ENCODE measurements around the gene TDRD10.

The TDRD10 gene

DNA sequence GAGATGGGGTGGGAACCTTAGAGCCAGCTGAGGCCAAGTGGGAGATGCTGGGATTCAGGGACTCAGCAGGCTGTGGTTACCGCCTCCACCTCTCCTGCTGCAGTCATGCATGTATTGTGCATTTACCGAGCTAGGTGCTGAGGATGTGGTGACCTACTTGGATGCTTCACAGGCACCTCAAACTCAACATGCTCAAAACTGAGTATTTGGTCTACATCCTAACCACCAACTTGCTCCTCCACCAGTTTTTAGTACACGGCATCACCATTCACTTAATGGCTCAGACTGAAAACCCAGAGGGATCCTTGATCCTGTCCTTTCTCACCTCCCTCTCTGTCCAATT lies 71.1 kb downstream of the TDRD10 start:
- TF ChIP-seq, protein P1, sequence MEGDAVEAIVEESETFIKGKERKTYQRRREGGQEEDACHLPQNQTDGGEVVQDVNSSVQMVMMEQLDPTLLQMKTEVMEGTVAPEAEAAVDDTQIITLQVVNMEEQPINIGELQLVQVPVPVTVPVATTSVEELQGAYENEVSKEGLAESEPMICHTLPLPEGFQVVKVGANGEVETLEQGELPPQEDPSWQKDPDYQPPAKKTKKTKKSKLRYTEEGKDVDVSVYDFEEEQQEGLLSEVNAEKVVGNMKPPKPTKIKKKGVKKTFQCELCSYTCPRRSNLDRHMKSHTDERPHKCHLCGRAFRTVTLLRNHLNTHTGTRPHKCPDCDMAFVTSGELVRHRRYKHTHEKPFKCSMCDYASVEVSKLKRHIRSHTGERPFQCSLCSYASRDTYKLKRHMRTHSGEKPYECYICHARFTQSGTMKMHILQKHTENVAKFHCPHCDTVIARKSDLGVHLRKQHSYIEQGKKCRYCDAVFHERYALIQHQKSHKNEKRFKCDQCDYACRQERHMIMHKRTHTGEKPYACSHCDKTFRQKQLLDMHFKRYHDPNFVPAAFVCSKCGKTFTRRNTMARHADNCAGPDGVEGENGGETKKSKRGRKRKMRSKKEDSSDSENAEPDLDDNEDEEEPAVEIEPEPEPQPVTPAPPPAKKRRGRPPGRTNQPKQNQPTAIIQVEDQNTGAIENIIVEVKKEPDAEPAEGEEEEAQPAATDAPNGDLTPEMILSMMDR (IDR thresholded peaks at IDR 0.05; ENCODE audit: low read depth, low read length): no peak
- H3K4me1 ChIP-seq: peaks cover 6% of the 10 kb centered on the region
- no peaks in the 10 kb centered on the region for H3K27me3 ChIP-seq
- DNase-seq: no peak
- H3K9me3 ChIP-seq: no peaks in the 10 kb centered on the region
- no peak overlapping the region for H3K4me3 ChIP-seq (ENCODE audit: low read depth, low read length)
- H3K36me3 ChIP-seq: peaks cover 71% of the 10 kb centered on the region

DNA sequence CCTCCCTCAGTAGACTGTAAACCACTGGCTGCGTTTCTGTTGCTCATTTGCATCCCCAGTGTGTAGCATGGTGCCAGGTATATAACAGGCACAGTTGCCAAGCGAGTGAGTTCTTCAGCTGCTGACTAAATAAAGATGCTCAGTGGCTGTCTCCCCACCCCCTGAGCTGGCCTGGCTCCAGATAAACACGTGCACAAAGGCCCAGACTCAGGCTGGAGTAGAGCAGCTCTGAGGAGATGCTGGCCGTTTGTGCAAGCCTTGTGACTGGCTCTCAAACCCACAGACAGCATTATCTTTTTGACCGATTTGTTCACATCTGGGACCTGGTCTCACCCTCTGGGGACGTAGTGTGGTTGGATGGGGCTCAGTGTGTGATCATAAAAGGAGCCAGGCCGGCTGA lies 72.7 kb downstream of the TDRD10 start:
- Histone ChIP-seq H3K27me3 (no peaks in the 10 kb centered on the region), H3K9me3 (no peaks in the 10 kb centered on the region), H3K4me3 (ENCODE audit: low read depth, low read length) (no peak overlapping the region), H3K36me3 (peaks cover 85% of the 10 kb centered on the region), H3K4me1 (peaks cover 6% of the 10 kb centered on the region)
- peak; percentile 87 for DNase-seq
- TF ChIP-seq, protein P1 (IDR thresholded peaks at IDR 0.05; ENCODE audit: low read depth, low read length): no peak

DNA sequence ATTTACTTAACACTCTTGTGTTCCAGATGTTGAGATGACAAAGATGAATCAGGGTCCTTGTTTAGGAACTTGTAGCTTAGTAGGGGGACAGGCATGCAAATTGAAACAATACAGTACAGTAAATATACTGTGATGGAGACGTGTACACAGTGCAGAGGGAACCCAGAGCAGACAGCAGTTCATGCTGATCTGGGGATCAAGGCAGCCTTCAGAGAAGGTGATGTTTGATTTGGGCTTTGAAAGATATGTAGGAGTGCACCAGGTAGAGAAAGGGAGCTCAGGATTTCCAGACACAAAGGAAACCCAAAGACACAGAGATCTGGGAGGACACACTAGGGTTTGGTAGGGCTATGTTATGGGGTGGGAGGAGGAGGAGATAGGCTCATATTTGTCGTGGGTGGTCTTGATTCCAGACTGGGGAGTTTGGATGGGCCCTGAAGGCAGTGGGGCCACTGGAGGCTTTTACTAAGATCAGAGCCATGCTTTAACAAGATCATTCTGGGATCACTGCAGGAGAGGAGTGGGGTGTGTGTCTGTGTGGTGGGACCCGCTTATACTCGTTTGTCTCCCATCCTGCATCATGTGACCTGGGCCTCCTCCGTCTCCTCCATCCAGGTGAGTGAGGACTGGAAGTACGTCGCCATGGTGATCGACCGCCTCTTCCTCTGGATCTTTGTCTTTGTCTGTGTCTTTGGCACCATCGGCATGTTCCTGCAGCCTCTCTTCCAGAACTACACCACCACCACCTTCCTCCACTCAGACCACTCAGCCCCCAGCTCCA lies 73.3 kb downstream of the TDRD10 start:
- no peak for DNase-seq
- Histone ChIP-seq H3K36me3 (peaks cover 86% of the 10 kb centered on the region), H3K27me3 (no peaks in the 10 kb centered on the region), H3K9me3 (no peaks in the 10 kb centered on the region), H3K4me3 (ENCODE audit: low read depth, low read length) (no peak overlapping the region), H3K4me1 (peaks cover 6% of the 10 kb centered on the region)
- TF ChIP-seq, protein P1 (IDR thresholded peaks at IDR 0.05; ENCODE audit: low read depth, low read length): no peak

DNA sequence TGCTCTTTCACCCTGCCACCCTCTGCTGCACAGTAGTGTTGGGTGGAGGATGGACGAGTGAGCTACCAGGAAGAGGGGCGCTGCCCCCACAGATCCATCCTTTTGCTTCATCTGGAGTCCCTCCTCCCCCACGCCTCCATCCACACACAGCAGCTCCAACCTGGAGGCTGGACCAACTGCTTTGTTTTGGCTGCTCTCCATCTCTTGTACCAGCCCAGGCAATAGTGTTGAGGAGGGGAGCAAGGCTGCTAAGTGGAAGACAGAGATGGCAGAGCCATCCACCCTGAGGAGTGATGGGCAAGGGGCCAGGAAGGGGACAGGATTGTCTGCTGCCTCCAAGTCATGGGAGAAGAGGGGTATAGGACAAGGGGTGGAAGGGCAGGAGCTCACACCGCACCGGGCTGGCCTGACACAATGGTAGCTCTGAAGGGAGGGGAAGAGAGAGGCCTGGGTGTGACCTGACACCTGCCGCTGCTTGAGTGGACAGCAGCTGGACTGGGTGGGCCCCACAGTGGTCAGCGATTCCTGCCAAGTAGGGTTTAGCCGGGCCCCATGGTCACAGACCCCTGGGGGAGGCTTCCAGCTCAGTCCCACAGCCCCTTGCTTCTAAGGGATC lies 74.0 kb downstream of the TDRD10 start:
- H3K4me1 ChIP-seq: peaks cover 6% of the 10 kb centered on the region
- H3K36me3 ChIP-seq: peaks cover 88% of the 10 kb centered on the region
- TF ChIP-seq, protein P1 (IDR thresholded peaks at IDR 0.05; ENCODE audit: low read depth, low read length): no peak
- no peak overlapping the region for H3K4me3 ChIP-seq (ENCODE audit: low read depth, low read length)
- H3K27me3 ChIP-seq: no peaks in the 10 kb centered on the region
- no peak for DNase-seq
- no peaks in the 10 kb centered on the region for H3K9me3 ChIP-seq

DNA sequence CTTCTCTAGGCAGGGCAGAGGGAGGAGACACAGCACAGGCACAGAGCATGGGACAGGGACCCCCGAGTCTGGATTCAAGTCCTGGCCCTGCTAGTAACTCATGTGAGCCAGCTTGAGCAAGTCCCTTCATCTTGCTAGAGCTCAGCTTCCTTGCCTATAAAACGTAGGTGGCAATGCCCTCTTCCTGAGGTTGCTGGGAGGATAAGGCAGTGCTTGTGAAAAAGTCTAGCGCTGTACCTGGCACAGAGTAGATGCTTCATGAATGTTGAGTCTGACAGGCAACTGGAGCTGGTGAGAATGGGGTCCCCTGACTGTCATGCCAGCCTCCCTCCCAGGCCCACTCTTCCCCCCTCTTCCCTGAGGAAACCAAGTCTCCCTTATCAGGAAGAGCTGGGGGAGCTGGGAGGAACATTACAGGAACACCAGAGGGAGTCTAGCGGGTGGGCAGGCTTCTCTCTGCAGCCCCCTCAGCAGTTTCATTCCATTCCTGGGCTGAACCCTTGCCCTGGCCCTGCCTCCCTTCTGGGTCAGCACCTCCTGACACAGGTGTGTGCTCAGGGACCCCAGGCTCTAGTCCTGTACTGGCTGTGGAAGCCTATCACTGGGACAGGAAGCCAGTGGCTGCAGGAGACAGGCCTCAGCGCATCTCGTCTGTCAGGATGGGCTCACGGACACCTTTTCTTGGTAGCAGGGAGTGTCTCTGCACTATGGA lies 75.5 kb downstream of the TDRD10 start:
- Histone ChIP-seq H3K4me1 (peaks cover 6% of the 10 kb centered on the region), H3K36me3 (peaks cover 90% of the 10 kb centered on the region), H3K9me3 (no peaks in the 10 kb centered on the region), H3K27me3 (no peaks in the 10 kb centered on the region), H3K4me3 (ENCODE audit: low read depth, low read length) (no peak overlapping the region)
- TF ChIP-seq, protein P1 (IDR thresholded peaks at IDR 0.05; ENCODE audit: low read depth, low read length): no peak
- no peak for DNase-seq

DNA sequence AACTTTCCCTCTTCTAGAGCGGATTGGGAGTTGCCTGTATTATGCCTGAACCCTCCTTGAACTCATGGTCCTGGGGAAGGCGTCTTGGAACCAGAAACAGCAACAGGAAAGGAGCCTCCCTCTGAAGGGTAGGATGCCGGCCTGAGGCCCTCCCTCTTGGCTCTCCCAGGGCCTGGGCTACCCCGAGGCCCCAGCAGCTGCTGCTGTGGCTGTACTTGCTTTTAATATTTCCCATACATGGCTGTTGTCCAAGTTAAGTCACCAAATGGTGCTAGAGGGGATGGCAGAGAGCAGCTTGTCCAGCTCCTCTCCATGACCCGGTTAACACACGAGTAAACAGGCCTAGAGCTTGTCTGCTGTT lies 76.0 kb downstream of the TDRD10 start:
- Histone ChIP-seq H3K4me3 (ENCODE audit: low read depth, low read length) (no peak overlapping the region), H3K27me3 (no peaks in the 10 kb centered on the region), H3K4me1 (peaks cover 6% of the 10 kb centered on the region), H3K36me3 (peaks cover 90% of the 10 kb centered on the region), H3K9me3 (no peaks in the 10 kb centered on the region)
- DNase-seq: no peak
- TF ChIP-seq, protein P1 (IDR thresholded peaks at IDR 0.05; ENCODE audit: low read depth, low read length): no peak

All from BE2C (cell line).